KG1 (cell line): ENCODE measurements around the gene GMIP.
"Not testable (repeated sequence)": the region's sequence is repeated elsewhere in the genome, so short reads cannot be mapped to it uniquely, and the experiment has no call there.

Experiments used
- DNase-seq: peaks from one replicate; lab custom pipeline; 2025; lab: John Stamatoyannopoulos, UW

Gene GMIP

GRCh38 chr19:19643158-19644053 is at the start of gene GMIP:
TSS of gene GMIP (minus strand) at chr19:19643657. CDS start at chr19:19643529, 128 bp downstream.
- DNase-seq = peak; percentile 38

- no peak for DNase-seq
Observed at GRCh38 chr19:19691683-19692082, 48.2 kb upstream of the GMIP start.

GRCh38 chr19:19689023-19689422 is 45.6 kb upstream of the GMIP start:
- DNase-seq = not testable (repeated sequence)

- DNase-seq = no peak
Observed at GRCh38 chr19:19687090-19687489, 43.6 kb upstream of the GMIP start.

GRCh38 chr19:19686580-19686979 is 43.1 kb upstream of the GMIP start:
- no peak for DNase-seq

- not testable (repeated sequence) for DNase-seq
Observed at GRCh38 chr19:19686119-19686518, 42.7 kb upstream of the GMIP start.

- no peak for DNase-seq
Observed at GRCh38 chr19:19679176-19680073, 36.0 kb upstream of the GMIP start.

- DNase-seq = no peak
Observed at GRCh38 chr19:19677579-19677978, 34.1 kb upstream of the GMIP start.

GRCh38 chr19:19674315-19674714 is 30.9 kb upstream of the GMIP start:
- DNase-seq = no peak

GRCh38 chr19:19672816-19673215 is 29.4 kb upstream of the GMIP start:
- DNase-seq = no peak

- DNase-seq = no peak
Observed at GRCh38 chr19:19670070-19670551, 26.7 kb upstream of the GMIP start.

GRCh38 chr19:19668230-19669012 is 25.0 kb upstream of the GMIP start, which contains the start of gene ZNF101:
TSS of gene ZNF101 (plus strand) at chr19:19668839. CDS start at chr19:19668964, 125 bp downstream.
- peak; percentile 94 for DNase-seq

- not testable (repeated sequence) for DNase-seq
Observed at GRCh38 chr19:19665420-19665948, 22.0 kb upstream of the GMIP start.

- peak; percentile 98 for DNase-seq
Observed at GRCh38 chr19:19663256-19664120, 20.0 kb upstream of the GMIP start, which contains the start of gene ATP13A1. TSS of gene ATP13A1 (minus strand) at chr19:19663676. CDS start at chr19:19663666, 10 bp downstream.

GRCh38 chr19:19662871-19663255 is 19.4 kb upstream of the GMIP start:
- no peak for DNase-seq

GRCh38 chr19:19662344-19662743 is 18.9 kb upstream of the GMIP start:
- no peak for DNase-seq

GRCh38 chr19:19661675-19662251 is 18.3 kb upstream of the GMIP start:
- DNase-seq = no peak

- DNase-seq = no peak
Observed at GRCh38 chr19:19661141-19661674, 17.8 kb upstream of the GMIP start.

- no peak for DNase-seq
Observed at GRCh38 chr19:19659646-19660245, 16.3 kb upstream of the GMIP start.
